ENCODE measurements around the gene ATXN7L1.

The ATXN7L1 gene

GRCh38 chr7:105778956-105779355 is 97.4 kb downstream of the ATXN7L1 start:
- DNase-seq (ENCODE audit: low read depth in 2 of 2), result no peak

- DNase-seq (ENCODE audit: low read depth in 2 of 2), result no peak
Measured at GRCh38 chr7:105776986-105777910, 99.2 kb downstream of the ATXN7L1 start.

- DNase-seq (ENCODE audit: low read depth in 2 of 2), result no peak
Measured at GRCh38 chr7:105776068-105776790, 100.2 kb downstream of the ATXN7L1 start.

- DNase-seq (ENCODE audit: low read depth in 2 of 2), result no peak
Measured at GRCh38 chr7:105775580-105775979, 100.8 kb downstream of the ATXN7L1 start.

GRCh38 chr7:105773030-105773460 is 103.4 kb downstream of the ATXN7L1 start:
- DNase-seq (ENCODE audit: low read depth in 2 of 2), result no peak

- no peak for DNase-seq (ENCODE audit: low read depth in 2 of 2)
Measured at GRCh38 chr7:105769901-105770628, 106.3 kb downstream of the ATXN7L1 start.

GRCh38 chr7:105768898-105769507 is 107.4 kb downstream of the ATXN7L1 start:
- no peak for DNase-seq (ENCODE audit: low read depth in 2 of 2)

GRCh38 chr7:105768117-105768516 is 108.3 kb downstream of the ATXN7L1 start:
- no peak for DNase-seq (ENCODE audit: low read depth in 2 of 2)

GRCh38 chr7:105766421-105767073 is 109.9 kb downstream of the ATXN7L1 start:
- no peak for DNase-seq (ENCODE audit: low read depth in 2 of 2)

GRCh38 chr7:105765846-105766245 is 110.6 kb downstream of the ATXN7L1 start:
- DNase-seq (ENCODE audit: low read depth in 2 of 2), result no peak

GRCh38 chr7:105764506-105764905 is 111.9 kb downstream of the ATXN7L1 start:
- no peak for DNase-seq (ENCODE audit: low read depth in 2 of 2)

GRCh38 chr7:105760551-105761447 is 115.6 kb downstream of the ATXN7L1 start:
- no peak for DNase-seq (ENCODE audit: low read depth in 2 of 2)

GRCh38 chr7:105759670-105760550 is 116.5 kb downstream of the ATXN7L1 start:
- DNase-seq (ENCODE audit: low read depth in 2 of 2), result no peak

GRCh38 chr7:105756367-105756766 is 120.0 kb downstream of the ATXN7L1 start:
- DNase-seq (ENCODE audit: low read depth in 2 of 2), result no peak

- DNase-seq (ENCODE audit: low read depth in 2 of 2), result no peak
Measured at GRCh38 chr7:105752671-105753275, 123.6 kb downstream of the ATXN7L1 start.

GRCh38 chr7:105751054-105751453 is 125.3 kb downstream of the ATXN7L1 start:
- no peak for DNase-seq (ENCODE audit: low read depth in 2 of 2)

GRCh38 chr7:105748701-105749100 is 127.7 kb downstream of the ATXN7L1 start:
- no peak for DNase-seq (ENCODE audit: low read depth in 2 of 2)

GRCh38 chr7:105745681-105746330 is 130.6 kb downstream of the ATXN7L1 start:
- DNase-seq (ENCODE audit: low read depth in 2 of 2), result no peak

Data from stimulated activated CD8-positive, alpha-beta memory T cell treated with anti-CD3 and anti-CD28 coated beads, Interleukin-7, amount 100 ng/mL, for 4 hours (primary cell).